Measurements from ENCODE around the gene ANP32A.

- no peak for TF ChIP-seq SUZ12 (IDR thresholded peaks at IDR 0.05; ENCODE audit: extremely low read depth, insufficient read depth, insufficient read length)
- no peak for TF ChIP-seq ZNF274 (IDR thresholded peaks at IDR 0.05; ENCODE audit: low read depth, low read length)
Observed at GRCh38 chr15:68817304-68818065, 3.2 kb downstream of the ANP32A start.
